HepG2 (cell line): ENCODE measurements around the gene SF3A2. TPM values are rescaled to one million over a fixed set of nuclear protein-coding genes. Genes with fewer than 3 reads are reported as not detected.

Experiments used
- FIP1L1 ChIP-seq: fragments of 200-400 bp; formaldehyde crosslinking; IDR thresholded peaks from 2 replicates; pipeline ENCODE4 v1.6.1; 2018; ENCODE audit warnings: low read depth, mild to moderate bottlenecking, low read length, moderate library complexity, borderline replicate concordance; ENCODE audit not compliant: insufficient read depth
- ISL2 ChIP-seq: sonication (generic); formaldehyde crosslinking; IDR thresholded peaks from 2 replicates; pipeline ENCODE4 v1.5.0; 2020; ENCODE audit warnings: missing genetic modification reagents
- NKX3-1 ChIP-seq: sonication (generic); formaldehyde crosslinking; IDR thresholded peaks from 2 replicates; pipeline ENCODE4 v1.5.0; 2020; ENCODE audit warnings: missing genetic modification reagents
- PHF5A ChIP-seq: IDR thresholded peaks from one replicate; pipeline ENCODE4 v1.6.1; 2018; ENCODE audit warnings: low read depth, missing genetic modification reagents; ENCODE audit not compliant: unreplicated experiment
- SKI ChIP-seq: fragments of 450-650 bp; IDR thresholded peaks from one replicate; pipeline ENCODE4 v1.6.1; 2018; ENCODE audit warnings: mild to moderate bottlenecking; ENCODE audit not compliant: partially characterized antibody
- SP5 ChIP-seq: IDR thresholded peaks from 2 replicates; pipeline ENCODE4 v1.6.1; 2016; ENCODE audit warnings: low read depth, borderline replicate concordance
- ZBTB8A ChIP-seq: sonication (generic); formaldehyde crosslinking; IDR thresholded peaks from 2 replicates; pipeline ENCODE4 v1.4.0; 2020; ENCODE audit warnings: mild to moderate bottlenecking, low read depth, missing genetic modification reagents, borderline replicate concordance
- ZNF263 ChIP-seq: sonication (generic); formaldehyde crosslinking; IDR thresholded peaks from 2 replicates; pipeline ENCODE4 v1.4.0; 2020; ENCODE audit warnings: missing genetic modification reagents
- ZNF329 ChIP-seq: sonication (generic); formaldehyde crosslinking; IDR thresholded peaks from 2 replicates; pipeline ENCODE4 v1.9.0; 2021; ENCODE audit warnings: low read depth, mild to moderate bottlenecking, missing genetic modification reagents
- polyA plus RNA-seq, 8 experiments: library from polyadenylated mRNA; depleted of rRNA in 3 of 8; stranded (reverse) in 7 of 8; unstranded in 1 of 8; fragments of >200 nt; fragmentation: Illumina TruSeq in 4 of 8; extraction: Trizol in 4 of 8; gene quantifications; 2 replicates each; pipeline versions ENCODE4 v1.2.1 to v1.2.3, GENCODE V29; 2011 to 2016; ENCODE audit warnings: low read depth in 4 of 8, missing spikeins in 1 of 8, mixed read lengths in 1 of 8; ENCODE audit not compliant: insufficient read depth in 1 of 8
- total RNA-seq, 5 experiments: library from RNA; depleted of rRNA; stranded (reverse); fragments of >200 nt; fragmentation: Illumina TruSeq; extraction: Trizol; gene quantifications; 2 replicates each; pipeline ENCODE4 v1.2.3, GENCODE V29; 2016; ENCODE audit warnings: low read depth in 1 of 5
- TF ChIP-seq, protein P1 (sequence below): sonication (generic); formaldehyde crosslinking; IDR thresholded peaks from 2 replicates; pipeline ENCODE4 v1.4.0; 2020; ENCODE audit warnings: missing genetic modification reagents
- TF ChIP-seq, protein P2 (sequence below): sonication (generic); formaldehyde crosslinking; IDR thresholded peaks from 2 replicates; pipeline ENCODE4 v1.5.0; 2020; ENCODE audit warnings: mild to moderate bottlenecking, missing genetic modification reagents, borderline replicate concordance
- TF ChIP-seq, protein P3 (sequence below): sonication (generic); formaldehyde crosslinking; IDR thresholded peaks from 2 replicates; pipeline ENCODE4 v1.5.0; 2020; ENCODE audit warnings: missing genetic modification reagents, mild to moderate bottlenecking, borderline replicate concordance
- TF ChIP-seq, protein P4 (sequence below): sonication (generic); formaldehyde crosslinking; IDR thresholded peaks from 2 replicates; pipeline ENCODE4 v1.8.0; 2022; ENCODE audit warnings: mild to moderate bottlenecking, missing genetic modification reagents, borderline replicate concordance
- TF ChIP-seq, protein P5 (sequence below): IDR thresholded peaks from 2 replicates; pipeline ENCODE4 v1.6.1; 2016; ENCODE audit warnings: missing compliant biosample characterization, missing genetic modification reagents, borderline replicate concordance
- TF ChIP-seq, protein P6 (sequence below): sonication (generic); formaldehyde crosslinking; IDR thresholded peaks from 2 replicates; pipeline ENCODE4 v1.9.0; 2022; ENCODE audit warnings: low read depth, missing genetic modification reagents
- TF ChIP-seq, protein P7 (sequence below): sonication (generic); formaldehyde crosslinking; IDR thresholded peaks from 2 replicates; pipeline ENCODE4 v1.4.0; 2020; ENCODE audit warnings: mild to moderate bottlenecking, missing genetic modification reagents

SF3A2 gene
- total and polyA plus RNA-seq, 2 of the 13 experiments (the other 11 are each of a cell fraction or from before 2014, with no cell fraction given), result 8.6 to 8.8 TPM

DNA sequence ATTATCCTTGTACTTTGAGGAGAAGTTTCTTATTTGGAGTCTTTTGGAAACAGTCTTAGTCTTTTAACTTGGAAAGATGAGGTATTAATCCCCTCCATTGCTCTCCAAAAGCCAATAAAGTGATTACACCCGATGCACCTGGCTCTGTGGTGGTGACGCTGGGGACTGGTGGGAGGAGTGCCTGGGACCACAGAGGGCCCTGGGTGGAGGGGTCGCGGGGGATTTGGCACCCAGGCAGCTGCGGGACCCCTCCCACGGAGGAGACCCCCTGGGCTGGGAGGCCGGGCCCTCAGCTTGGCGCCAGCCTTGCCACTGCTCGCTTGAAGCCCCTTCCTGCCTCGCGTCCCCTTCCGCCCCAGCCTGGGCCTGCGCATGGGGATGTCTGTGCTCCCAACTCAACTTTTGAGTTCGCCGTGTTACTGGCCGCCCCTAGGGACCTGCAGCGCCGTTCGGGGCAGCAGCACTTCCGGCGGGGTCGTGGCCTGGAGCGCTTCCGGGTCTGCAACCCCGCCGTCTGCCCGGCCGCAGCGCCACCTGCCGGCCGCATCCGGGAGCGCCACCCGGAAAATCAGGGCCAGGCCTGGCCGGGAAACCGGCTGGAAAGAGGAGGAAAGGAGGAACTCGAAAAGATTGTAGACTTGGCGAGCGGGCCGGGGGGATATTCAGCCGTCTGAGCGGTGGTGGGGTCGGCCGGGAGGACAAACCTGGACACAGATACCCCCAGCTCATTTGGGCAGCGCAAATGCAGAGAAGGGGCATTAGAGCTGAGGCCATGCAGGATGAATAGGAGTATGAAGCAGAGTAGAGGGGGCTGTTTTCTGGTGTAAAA is 36.9 kb downstream of the SF3A2 start (continued):
- TF ChIP-seq, protein P1, sequence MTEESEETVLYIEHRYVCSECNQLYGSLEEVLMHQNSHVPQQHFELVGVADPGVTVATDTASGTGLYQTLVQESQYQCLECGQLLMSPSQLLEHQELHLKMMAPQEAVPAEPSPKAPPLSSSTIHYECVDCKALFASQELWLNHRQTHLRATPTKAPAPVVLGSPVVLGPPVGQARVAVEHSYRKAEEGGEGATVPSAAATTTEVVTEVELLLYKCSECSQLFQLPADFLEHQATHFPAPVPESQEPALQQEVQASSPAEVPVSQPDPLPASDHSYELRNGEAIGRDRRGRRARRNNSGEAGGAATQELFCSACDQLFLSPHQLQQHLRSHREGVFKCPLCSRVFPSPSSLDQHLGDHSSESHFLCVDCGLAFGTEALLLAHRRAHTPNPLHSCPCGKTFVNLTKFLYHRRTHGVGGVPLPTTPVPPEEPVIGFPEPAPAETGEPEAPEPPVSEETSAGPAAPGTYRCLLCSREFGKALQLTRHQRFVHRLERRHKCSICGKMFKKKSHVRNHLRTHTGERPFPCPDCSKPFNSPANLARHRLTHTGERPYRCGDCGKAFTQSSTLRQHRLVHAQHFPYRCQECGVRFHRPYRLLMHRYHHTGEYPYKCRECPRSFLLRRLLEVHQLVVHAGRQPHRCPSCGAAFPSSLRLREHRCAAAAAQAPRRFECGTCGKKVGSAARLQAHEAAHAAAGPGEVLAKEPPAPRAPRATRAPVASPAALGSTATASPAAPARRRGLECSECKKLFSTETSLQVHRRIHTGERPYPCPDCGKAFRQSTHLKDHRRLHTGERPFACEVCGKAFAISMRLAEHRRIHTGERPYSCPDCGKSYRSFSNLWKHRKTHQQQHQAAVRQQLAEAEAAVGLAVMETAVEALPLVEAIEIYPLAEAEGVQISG (CRISPR knock-in tag), result peak; percentile 94
- TF ChIP-seq SP5 (CRISPR knock-in tag), result no peak
- TF ChIP-seq NKX3-1 (CRISPR knock-in tag), result peak; percentile 25; the same call in 1 of the 2 replicates
- TF ChIP-seq, protein P2, sequence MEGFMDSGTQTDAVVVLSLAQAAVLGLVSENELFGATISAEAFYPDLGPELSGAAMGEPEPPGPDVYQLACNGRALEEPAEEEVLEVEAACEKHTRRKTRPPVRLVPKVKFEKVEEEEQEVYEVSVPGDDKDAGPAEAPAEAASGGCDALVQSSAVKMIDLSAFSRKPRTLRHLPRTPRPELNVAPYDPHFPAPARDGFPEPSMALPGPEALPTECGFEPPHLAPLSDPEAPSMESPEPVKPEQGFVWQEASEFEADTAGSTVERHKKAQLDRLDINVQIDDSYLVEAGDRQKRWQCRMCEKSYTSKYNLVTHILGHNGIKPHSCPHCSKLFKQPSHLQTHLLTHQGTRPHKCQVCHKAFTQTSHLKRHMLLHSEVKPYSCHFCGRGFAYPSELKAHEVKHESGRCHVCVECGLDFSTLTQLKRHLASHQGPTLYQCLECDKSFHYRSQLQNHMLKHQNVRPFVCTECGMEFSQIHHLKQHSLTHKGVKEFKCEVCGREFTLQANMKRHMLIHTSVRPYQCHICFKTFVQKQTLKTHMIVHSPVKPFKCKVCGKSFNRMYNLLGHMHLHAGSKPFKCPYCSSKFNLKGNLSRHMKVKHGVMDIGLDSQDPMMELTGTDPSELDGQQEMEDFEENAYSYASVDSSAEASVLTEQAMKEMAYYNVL (CRISPR knock-in tag), result peak; percentile 32; the same call in 1 of the 2 replicates
- TF ChIP-seq ZBTB8A (CRISPR knock-in tag), result no peak
- no peak for TF ChIP-seq ZNF329 (CRISPR knock-in tag)
- TF ChIP-seq SKI, result peak; percentile 74
- peak; percentile 47 for TF ChIP-seq PHF5A (CRISPR knock-in tag)
- TF ChIP-seq ZNF263 (CRISPR knock-in tag), result peak; percentile 80
- TF ChIP-seq, protein P3, sequence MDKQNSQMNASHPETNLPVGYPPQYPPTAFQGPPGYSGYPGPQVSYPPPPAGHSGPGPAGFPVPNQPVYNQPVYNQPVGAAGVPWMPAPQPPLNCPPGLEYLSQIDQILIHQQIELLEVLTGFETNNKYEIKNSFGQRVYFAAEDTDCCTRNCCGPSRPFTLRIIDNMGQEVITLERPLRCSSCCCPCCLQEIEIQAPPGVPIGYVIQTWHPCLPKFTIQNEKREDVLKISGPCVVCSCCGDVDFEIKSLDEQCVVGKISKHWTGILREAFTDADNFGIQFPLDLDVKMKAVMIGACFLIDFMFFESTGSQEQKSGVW (CRISPR knock-in tag), result 0 out of 2 replicates have a peak, but pooled peaks have one; percentile 79
- TF ChIP-seq, protein P4, sequence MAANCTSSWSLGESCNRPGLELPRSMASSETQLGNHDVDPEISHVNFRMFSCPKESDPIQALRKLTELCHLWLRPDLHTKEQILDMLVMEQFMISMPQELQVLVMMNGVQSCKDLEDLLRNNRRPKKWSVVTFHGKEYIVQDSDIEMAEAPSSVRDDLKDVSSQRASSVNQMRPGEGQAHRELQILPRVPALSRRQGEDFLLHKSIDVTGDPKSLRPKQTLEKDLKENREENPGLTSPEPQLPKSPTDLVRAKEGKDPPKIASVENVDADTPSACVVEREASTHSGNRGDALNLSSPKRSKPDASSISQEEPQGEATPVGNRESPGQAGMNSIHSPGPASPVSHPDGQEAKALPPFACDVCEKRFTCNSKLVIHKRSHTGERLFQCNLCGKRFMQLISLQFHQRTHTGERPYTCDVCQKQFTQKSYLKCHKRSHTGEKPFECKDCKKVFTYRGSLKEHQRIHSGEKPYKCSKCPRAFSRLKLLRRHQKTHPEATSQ (CRISPR knock-in tag), result no peak
- TF ChIP-seq, protein P5, sequence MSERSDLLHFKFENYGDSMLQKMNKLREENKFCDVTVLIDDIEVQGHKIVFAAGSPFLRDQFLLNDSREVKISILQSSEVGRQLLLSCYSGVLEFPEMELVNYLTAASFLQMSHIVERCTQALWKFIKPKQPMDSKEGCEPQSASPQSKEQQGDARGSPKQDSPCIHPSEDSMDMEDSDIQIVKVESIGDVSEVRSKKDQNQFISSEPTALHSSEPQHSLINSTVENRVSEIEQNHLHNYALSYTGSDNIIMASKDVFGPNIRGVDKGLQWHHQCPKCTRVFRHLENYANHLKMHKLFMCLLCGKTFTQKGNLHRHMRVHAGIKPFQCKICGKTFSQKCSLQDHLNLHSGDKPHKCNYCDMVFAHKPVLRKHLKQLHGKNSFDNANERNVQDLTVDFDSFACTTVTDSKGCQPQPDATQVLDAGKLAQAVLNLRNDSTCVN, result peak; percentile 66; the same call in 1 of the 2 replicates
- peak; percentile 83; the same call in 1 of the 2 replicates for TF ChIP-seq FIP1L1
- TF ChIP-seq, protein P6, sequence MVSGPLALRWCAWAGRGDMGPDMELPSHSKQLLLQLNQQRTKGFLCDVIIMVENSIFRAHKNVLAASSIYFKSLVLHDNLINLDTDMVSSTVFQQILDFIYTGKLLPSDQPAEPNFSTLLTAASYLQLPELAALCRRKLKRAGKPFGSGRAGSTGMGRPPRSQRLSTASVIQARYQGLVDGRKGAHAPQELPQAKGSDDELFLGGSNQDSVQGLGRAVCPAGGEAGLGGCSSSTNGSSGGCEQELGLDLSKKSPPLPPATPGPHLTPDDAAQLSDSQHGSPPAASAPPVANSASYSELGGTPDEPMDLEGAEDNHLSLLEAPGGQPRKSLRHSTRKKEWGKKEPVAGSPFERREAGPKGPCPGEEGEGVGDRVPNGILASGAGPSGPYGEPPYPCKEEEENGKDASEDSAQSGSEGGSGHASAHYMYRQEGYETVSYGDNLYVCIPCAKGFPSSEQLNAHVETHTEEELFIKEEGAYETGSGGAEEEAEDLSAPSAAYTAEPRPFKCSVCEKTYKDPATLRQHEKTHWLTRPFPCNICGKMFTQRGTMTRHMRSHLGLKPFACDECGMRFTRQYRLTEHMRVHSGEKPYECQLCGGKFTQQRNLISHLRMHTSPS, result no peak
- TF ChIP-seq, protein P7, sequence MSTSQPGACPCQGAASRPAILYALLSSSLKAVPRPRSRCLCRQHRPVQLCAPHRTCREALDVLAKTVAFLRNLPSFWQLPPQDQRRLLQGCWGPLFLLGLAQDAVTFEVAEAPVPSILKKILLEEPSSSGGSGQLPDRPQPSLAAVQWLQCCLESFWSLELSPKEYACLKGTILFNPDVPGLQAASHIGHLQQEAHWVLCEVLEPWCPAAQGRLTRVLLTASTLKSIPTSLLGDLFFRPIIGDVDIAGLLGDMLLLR (CRISPR knock-in tag), result peak; percentile 87; the same call in 1 of the 2 replicates
- peak; percentile 63 for TF ChIP-seq ISL2 (CRISPR knock-in tag)
